HG03342 (cell line): ENCODE data around the gene FUT3.
"Not testable (repeated sequence)": the region's sequence is repeated elsewhere in the genome, so short reads cannot be mapped to it uniquely, and the experiment has no call there.

ENCODE experiments used
- ATAC-seq: cut with Tn5 transposase; IDR thresholded peaks from one replicate; pipeline ENCODE4 v1.9.1; 2021; ENCODE audit warnings: mild to moderate bottlenecking, moderate library complexity; ENCODE audit not compliant: unreplicated experiment

Gene FUT3

GRCh38 chr19:5850189-5850588, 1.1 kb downstream of the FUT3 start:
- no peak for ATAC-seq

DNA sequence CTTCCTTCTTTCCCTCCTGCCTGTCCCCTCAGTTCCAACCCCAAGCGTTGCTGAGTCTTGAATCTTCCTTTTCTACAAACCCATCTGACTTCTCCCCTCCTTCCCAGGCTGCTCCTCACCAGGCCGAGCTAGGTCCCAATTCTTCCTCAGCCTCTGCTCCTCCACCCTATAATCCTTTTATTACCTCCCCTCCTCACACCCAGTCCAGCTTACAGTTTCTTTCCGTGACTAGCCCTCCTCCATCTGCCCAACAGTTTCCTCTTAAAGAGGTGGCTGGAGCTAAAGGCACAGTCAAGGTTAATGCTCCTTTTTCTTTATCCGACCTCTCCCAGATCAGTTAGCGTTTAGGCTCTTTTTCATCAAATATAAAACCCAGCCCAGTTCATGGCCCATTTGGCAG, 2.6 kb downstream of the FUT3 start:
- not testable (repeated sequence) for ATAC-seq

DNA sequence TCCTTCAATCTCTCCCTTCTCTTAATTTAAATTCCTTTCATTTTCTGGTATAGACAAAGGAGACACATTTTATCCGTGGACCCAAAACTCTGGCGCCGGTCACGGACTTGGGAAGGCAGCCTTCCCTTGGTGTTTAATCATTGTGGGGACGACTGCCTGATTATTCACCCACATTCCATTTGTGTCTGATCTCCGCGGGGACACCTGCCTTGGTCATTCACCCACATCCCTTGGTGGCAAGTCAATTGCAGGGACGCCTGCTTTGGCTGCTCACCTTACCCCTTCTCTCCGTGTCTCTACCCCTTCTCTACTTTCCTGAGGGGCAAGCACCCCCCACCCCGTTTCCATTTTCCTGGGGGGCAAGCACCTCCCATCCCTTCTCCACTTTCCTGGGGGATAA, 3.4 kb downstream of the FUT3 start:
- ATAC-seq = not testable (repeated sequence)

GRCh38 chr19:5844456-5845433, 6.5 kb downstream of the FUT3 start:
- no peak for ATAC-seq

DNA sequence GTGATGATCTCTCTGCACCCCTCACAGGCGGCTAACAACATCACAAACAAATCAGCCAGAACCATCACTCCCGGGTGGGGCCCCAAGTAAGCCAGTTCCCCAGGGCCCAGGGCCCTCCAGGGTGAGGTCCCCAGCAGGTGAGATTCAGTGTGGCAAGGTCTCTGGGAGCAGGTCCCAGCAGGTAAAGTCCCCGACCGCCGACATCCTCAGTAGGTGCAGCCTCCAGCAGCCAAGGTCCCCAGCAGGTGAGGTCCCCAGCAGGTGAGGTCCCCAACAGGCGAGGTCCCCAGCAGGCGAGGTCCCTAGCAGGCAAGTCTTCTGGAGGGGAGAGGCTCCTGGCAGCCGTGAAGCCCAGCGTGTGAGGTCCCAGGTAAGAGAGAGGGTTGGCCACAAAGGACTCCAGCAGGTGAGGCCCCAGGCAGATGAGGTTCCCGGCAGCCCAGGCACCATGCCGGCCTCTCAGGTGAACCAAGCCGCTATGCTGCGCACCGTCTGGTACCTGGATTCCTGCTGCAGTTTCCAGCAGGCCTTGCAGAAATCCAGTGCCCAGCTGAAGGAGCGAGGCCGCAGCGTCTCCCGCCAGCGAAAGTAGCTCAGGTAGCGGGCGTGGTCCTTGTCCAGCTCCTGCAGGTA, 7.8 kb downstream of the FUT3 start:
- ATAC-seq = no peak

- not testable (repeated sequence) for ATAC-seq
Observed at GRCh38 chr19:5841735-5842111, 9.5 kb downstream of the FUT3 start.

DNA sequence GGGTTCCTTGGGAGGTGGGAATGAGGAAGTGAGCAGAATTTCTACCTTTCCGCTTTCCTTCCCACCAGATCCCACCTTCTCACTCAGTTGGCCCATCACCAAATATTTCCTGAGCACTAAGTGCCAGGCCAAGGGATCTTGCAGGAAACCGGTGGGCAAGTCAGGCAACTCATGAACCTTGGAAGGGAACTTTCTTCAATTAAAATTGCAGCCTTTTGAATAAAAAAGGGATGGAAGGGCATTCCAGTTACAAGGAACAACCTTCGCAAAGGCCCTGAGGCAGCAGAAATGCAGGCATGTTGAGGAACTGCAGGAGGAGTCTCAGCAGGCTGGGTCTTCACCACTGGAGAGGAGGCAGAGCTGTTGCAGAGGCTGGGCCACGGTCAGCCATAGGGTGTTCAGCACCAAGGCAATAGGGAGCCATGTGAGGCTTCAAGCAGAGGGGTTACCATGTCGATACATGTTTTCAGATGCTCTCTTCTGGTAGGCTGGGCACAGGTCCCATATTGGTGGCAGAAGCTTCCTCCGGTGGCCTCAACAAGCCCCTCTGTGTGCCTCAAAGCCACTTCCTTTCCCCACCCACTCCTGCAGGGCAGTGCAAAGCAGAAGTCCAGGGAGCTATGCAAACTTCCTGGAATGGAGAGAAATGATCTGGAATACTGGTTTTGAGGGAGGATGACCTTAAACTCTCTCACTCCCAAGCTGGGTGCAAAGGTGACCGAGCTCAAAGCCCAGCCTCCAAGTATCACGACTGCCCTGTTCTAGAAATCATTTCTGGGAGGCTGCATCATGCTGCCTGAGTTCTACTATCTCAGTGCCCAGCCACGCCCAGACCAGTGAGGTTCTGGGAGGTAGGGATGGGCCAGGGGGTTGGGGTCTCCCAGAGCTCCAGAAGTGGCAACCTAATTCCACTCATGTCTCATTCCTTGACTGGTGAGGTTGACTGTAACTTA, 11.9 kb downstream of the FUT3 start, which contains the start of gene FUT6:
FUT6 (minus strand) TSS at position 638 of the 953 bp plus-strand sequence. CDS start 7,135 bp downstream, outside the sequence.
- no peak for ATAC-seq

DNA sequence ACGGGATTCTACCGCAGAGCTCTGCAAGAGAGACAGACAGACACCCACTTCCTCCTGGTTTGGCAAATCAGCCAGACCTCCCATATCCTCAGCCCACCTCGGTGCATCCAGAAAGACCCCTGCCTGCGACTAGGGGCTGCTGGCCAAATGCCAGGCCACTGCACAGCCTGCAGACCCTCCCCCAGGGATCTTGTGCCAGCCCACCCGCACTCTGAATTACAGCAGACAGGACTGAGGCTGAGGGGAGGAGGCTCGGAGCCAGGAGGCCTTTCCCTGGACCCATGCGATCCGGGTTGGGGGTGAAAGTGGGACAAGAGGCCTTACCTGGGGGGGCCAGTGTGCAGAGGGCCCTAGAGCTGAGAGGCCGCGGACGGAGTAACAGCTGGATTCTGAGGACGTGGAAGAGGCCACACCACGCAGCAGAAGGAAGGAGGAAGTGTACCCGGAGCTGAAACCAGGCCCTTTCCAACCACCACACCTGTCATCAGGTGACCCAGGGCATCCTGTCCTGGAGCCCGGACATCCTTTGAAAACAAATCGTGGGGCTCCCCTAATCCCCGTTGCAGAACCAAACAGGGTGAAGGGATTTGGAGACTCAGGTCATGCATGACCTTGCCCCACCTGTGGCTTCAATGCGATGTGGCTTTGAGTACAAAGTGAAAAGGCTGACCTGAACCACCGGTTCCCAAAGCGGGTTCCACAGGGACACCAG, 12.7 kb downstream of the FUT3 start:
- ATAC-seq = no peak

DNA sequence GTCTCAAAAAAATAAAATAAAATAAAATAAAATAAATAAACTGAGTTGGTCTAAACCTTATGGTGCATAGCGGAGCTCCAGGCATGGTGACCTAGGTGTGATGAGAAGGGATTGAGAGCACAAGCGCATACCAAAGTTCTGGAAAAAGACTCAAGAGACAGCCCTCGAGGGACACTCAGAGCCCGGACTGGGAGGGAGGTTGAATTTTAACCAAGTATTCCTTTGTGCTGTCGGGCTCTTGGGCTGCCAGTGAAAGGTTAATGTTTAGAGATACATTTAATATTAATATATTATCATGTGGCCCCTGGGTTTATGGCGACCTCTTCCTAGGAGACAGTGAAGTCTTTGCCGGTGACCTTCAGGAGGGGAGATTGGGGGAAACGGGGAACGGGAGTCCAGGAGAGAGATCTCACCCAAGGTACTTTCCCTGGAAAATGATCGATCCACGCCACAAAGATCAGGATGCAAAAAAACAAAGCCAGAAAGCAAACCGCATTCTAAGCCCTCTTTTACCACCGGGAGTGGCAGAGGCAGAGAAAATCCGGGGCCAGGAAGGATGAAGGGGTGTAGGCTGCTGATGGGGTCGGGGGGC, 13.4 kb downstream of the FUT3 start:
- ATAC-seq = no peak

DNA sequence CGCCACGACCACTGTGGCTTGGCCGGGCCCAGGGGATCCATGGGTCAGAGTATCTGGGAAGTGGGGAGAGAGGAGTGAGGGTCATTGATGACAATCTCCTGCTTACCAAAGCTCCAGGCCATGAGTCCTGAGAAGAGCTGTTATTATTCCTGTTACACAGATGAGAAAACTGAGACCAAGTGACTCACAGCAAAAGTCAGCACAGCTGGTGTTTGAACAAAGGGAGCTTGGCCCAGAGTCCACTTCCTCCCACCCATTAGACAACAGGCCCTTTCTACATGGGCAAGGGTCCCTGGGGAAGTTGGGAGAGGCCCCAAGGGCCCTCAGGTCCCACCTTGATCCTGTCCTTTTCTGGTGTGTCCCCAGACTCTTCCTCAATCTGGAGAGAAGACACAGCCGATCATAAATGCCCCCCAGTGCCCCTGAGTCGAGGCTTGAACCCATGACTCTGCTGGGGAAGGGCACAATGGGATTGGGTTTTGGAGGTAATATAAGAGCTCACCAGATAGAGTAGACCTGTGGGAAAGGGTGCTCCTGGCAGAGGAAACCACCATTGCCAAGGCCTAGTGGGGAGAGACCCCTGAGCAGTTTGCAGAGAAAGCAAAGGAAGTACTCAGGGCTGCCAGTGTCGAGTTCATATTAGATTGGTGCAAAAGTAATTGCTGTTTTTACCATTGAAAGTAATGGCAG, 18.6 kb downstream of the FUT3 start:
- no peak for ATAC-seq

- ATAC-seq = no peak
Observed at GRCh38 chr19:5832061-5832460, 19.2 kb downstream of the FUT3 start.

DNA sequence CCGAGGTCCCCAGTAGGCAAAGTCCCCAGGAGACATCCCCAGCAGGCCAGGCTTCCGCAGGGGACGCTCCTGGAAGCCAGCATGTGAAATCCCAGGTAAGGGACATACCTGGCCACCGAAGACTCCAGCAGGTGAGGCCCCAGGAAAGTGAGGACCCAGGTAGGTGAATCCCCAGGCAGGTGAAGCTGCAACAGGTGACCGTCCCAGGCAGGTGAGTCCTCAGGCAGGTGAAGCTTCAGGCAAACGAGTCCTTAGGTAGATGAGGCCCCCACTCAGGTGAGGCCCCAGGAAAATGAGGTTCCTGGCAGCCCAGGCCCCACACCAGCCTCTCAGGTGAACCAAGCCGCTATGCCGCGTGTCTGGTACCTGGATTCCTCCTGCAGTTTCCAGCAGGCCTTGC, 20.1 kb downstream of the FUT3 start:
- ATAC-seq = no peak

DNA sequence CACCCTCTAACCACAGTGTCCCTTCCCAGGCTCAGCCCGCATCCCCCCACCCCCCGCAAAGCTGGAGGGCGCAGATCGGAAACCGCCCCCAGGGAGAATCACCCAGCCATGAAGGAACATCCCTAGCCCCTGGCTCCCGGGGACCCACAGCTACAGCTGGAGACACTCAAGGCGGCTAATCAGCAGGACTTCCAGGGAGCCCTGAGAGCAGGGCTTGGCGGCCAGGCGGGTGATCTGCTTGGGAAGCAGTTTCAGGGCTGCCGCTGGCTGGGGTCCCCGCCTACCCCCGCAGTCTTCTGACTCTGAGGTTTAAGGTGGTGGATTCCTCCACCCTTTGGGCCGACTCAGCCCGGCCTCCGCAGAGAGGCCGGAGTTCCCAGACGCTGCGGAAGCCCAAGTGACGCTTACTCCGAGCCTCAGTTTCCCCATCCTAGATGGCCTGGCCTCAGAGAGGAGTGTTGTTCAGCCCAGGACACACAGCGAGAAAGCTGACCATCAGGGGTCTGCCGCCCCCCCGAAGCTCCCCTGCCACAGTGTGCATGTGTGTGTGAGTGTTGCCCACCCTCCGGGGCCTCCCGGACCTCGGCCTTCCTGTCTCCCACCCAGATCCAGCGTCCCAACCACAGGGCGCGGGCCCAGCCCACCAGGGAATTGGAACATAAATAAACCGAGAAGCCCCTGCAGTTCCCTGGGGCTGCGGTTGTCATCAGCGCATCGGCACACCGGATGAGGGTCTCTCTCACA, 21.5 kb downstream of the FUT3 start:
- no peak for ATAC-seq

- ATAC-seq = no peak
Observed at GRCh38 chr19:5828661-5829566, 22.3 kb downstream of the FUT3 start.

- peak; percentile 57 for ATAC-seq
Observed at GRCh38 chr19:5827891-5828660, 23.2 kb downstream of the FUT3 start.

GRCh38 chr19:5827342-5827890, 23.8 kb downstream of the FUT3 start:
- no peak for ATAC-seq
